Measurements from ENCODE around the gene HES2. TPM values are rescaled to one million over a fixed set of nuclear protein-coding genes. Genes with fewer than 3 reads are reported as not detected.
A peak's percentile ranks its signal among the peaks of the same experiment; 100 is the strongest.
"Not testable (repeated sequence)": the region's sequence is repeated elsewhere in the genome, so short reads cannot be mapped to it uniquely, and the experiment has no call there.

The HES2 gene
- total RNA-seq, 1 experiment from 2014 or later, result 1.2 TPM

- not testable (repeated sequence) for H3K23ac ChIP-seq (ENCODE audit: insufficient read length, low read depth, low read length); H3K36me3 Mint-ChIP-seq (ENCODE audit: insufficient read depth in 1 of 3, low read depth in 3 of 3); H3K27ac ChIP-seq (ENCODE audit: insufficient read length, low read depth, low read length); H3K27me3 ChIP-seq (ENCODE audit: insufficient read depth, low read length); H2AFZ ChIP-seq (ENCODE audit: low read length); H2BK15ac ChIP-seq (ENCODE audit: low read depth, low read length); H2AK5ac ChIP-seq (ENCODE audit: insufficient read length, low read length); H3K9me3 ChIP-seq (ENCODE audit: control insufficient read depth, low read depth, low read length); H3K18ac ChIP-seq (ENCODE audit: insufficient read length, low read depth, low read length); H3T11ph ChIP-seq (ENCODE audit: low read length); H3K23me2 ChIP-seq (ENCODE audit: insufficient read length, low read depth, low read length, poor library complexity, severe bottlenecking); H2BK120ac ChIP-seq (ENCODE audit: low read depth, low read length, poor library complexity, severe bottlenecking); H4K20me1 ChIP-seq (ENCODE audit: control insufficient read depth, insufficient read depth, insufficient read length); H4K5ac ChIP-seq (ENCODE audit: insufficient read length, low read depth, low read length); H3K56ac ChIP-seq (ENCODE audit: insufficient read length, low read depth, low read length); H4K91ac ChIP-seq (ENCODE audit: insufficient read length, low read depth, low read length); H3K4ac ChIP-seq (ENCODE audit: low read depth, low read length); H3K9me3 Mint-ChIP-seq; H3K14ac ChIP-seq (ENCODE audit: insufficient read depth, low read length); H3K79me1 ChIP-seq (ENCODE audit: insufficient read depth, low read depth, low read length, poor library complexity, severe bottlenecking); H3K4me2 ChIP-seq (ENCODE audit: insufficient read depth, insufficient read length, low read length); H2BK12ac ChIP-seq (ENCODE audit: insufficient read length, low read depth, low read length); H3K79me2 ChIP-seq (ENCODE audit: insufficient read depth, low read length); H2BK5ac ChIP-seq (ENCODE audit: insufficient read length, low read length); H3K4me1 ChIP-seq (ENCODE audit: insufficient read depth, low read length); H4K8ac ChIP-seq (replicated peaks; ENCODE audit: insufficient read length, low read depth, low read length); H3K9ac ChIP-seq (ENCODE audit: extremely low read depth, insufficient read length, low read length); H3K4me3 Mint-ChIP-seq; H3K27ac Mint-ChIP-seq; H2BK20ac ChIP-seq (ENCODE audit: low read depth, low read length, poor library complexity, severe bottlenecking); DNase-seq
- Mint-ChIP-seq H3K4me1 (peaks cover 20 to 26% of the 10 kb centered on the region in 2 experiments), H3K27me3 (ENCODE audit: low read depth) (peaks cover 71% of the 10 kb centered on the region)
- WGBS (ENCODE audit: extremely low coverage, insufficient read length, low lambda C conversion rate), result no CpG with 5 or more reads among the region's 22 CpGs
- TF ChIP-seq CTCF (conservative IDR thresholded peaks at IDR 0.05), result peak; percentile 22; the same call in 1 of the 3 replicates
Measured at GRCh38 chr1:6437012-6437700, 17.4 kb upstream of the HES2 start.

GRCh38 chr1:6436277-6436676, 16.6 kb upstream of the HES2 start:
- H3K4me1 ChIP-seq (ENCODE audit: insufficient read depth, low read length); H3K27me3 ChIP-seq (ENCODE audit: insufficient read depth, low read length); H4K91ac ChIP-seq (ENCODE audit: insufficient read length, low read depth, low read length); H2AFZ ChIP-seq (ENCODE audit: low read length); H2BK120ac ChIP-seq (ENCODE audit: low read depth, low read length, poor library complexity, severe bottlenecking); H2AK5ac ChIP-seq (ENCODE audit: insufficient read length, low read length); H3K56ac ChIP-seq (ENCODE audit: insufficient read length, low read depth, low read length); H3K79me2 ChIP-seq (ENCODE audit: insufficient read depth, low read length); H3K9ac ChIP-seq (ENCODE audit: extremely low read depth, insufficient read length, low read length); H3K9me3 ChIP-seq (ENCODE audit: control insufficient read depth, low read depth, low read length); H3K79me1 ChIP-seq (ENCODE audit: insufficient read depth, low read depth, low read length, poor library complexity, severe bottlenecking); H3K4me2 ChIP-seq (ENCODE audit: insufficient read depth, insufficient read length, low read length); H4K8ac ChIP-seq (replicated peaks; ENCODE audit: insufficient read length, low read depth, low read length); H3K4ac ChIP-seq (ENCODE audit: low read depth, low read length); H3K27ac Mint-ChIP-seq; H3K9me3 Mint-ChIP-seq; H3K23ac ChIP-seq (ENCODE audit: insufficient read length, low read depth, low read length); DNase-seq; H3K36me3 Mint-ChIP-seq (ENCODE audit: insufficient read depth in 1 of 3, low read depth in 3 of 3); H3T11ph ChIP-seq (ENCODE audit: low read length); H2BK15ac ChIP-seq (ENCODE audit: low read depth, low read length); H2BK5ac ChIP-seq (ENCODE audit: insufficient read length, low read length); H4K5ac ChIP-seq (ENCODE audit: insufficient read length, low read depth, low read length); H4K20me1 ChIP-seq (ENCODE audit: control insufficient read depth, insufficient read depth, insufficient read length); H3K23me2 ChIP-seq (ENCODE audit: insufficient read length, low read depth, low read length, poor library complexity, severe bottlenecking); H2BK20ac ChIP-seq (ENCODE audit: low read depth, low read length, poor library complexity, severe bottlenecking); H3K27ac ChIP-seq (ENCODE audit: insufficient read length, low read depth, low read length); H3K4me3 Mint-ChIP-seq; H3K18ac ChIP-seq (ENCODE audit: insufficient read length, low read depth, low read length); H3K14ac ChIP-seq (ENCODE audit: insufficient read depth, low read length); H2BK12ac ChIP-seq (ENCODE audit: insufficient read length, low read depth, low read length): not testable (repeated sequence)
- Mint-ChIP-seq H3K27me3 (ENCODE audit: low read depth) (peaks cover 68% of the 10 kb centered on the region), H3K4me1 (peaks cover 12 to 18% of the 10 kb centered on the region in 2 experiments)
- no CpG with 5 or more reads among the region's 3 CpGs for WGBS (ENCODE audit: extremely low coverage, insufficient read length, low lambda C conversion rate)
